ENCODE measurements around the gene CYRIA.

GRCh38 chr2:16683576-16683975 is 17.9 kb upstream of the CYRIA start:
- no peak for TF ChIP-seq CTCF (IDR thresholded peaks at IDR 0.05; ENCODE audit: poor library complexity)
- no peak for TF ChIP-seq EZH2 (IDR thresholded peaks at IDR 0.05; ENCODE audit: borderline replicate concordance)
- no peak for TF ChIP-seq EZH2phosphoT487 (IDR thresholded peaks at IDR 0.05; ENCODE audit: low read depth, severe bottlenecking, unreplicated experiment)
